Large intestine (tissue), 3 donors: ENCODE data around the gene NINJ2. TPM values are rescaled to one million over a fixed set of nuclear protein-coding genes. Genes with fewer than 3 reads are reported as not detected.

ENCODE experiments used
- DNase-seq, 2 donors: peaks; one replicate each; pipeline versions ENCODE4 v3.0.0 to v3.0.0-alpha.2; 2013
- H3K27ac ChIP-seq: one replicate; pipeline ENCODE4 v1.5.1; 2013; ENCODE audit warnings: low read length
- H3K27me3 ChIP-seq: 2 replicates; pipeline ENCODE4 v1.6.1; 2013; ENCODE audit warnings: low read length; ENCODE audit not compliant: control insufficient read depth, insufficient read depth
- H3K36me3 ChIP-seq: 2 replicates; pipeline ENCODE4 v1.6.1; 2013; ENCODE audit warnings: low read length; ENCODE audit not compliant: control insufficient read depth, insufficient read depth
- H3K4me1 ChIP-seq: one replicate; pipeline ENCODE4 v1.6.1; 2013; ENCODE audit warnings: low read length; ENCODE audit not compliant: control insufficient read depth, insufficient read depth
- H3K4me3 ChIP-seq: one replicate; pipeline ENCODE4 v1.5.1; 2013; ENCODE audit warnings: low read length
- H3K9me3 ChIP-seq: one replicate; pipeline ENCODE4 v1.6.1; 2013; ENCODE audit warnings: mild to moderate bottlenecking, low read depth, low read length, moderate library complexity; ENCODE audit not compliant: control insufficient read depth
- WGBS: methylation state at CpG from one replicate; pipeline ENCODE4 v1.1.5; 2013; ENCODE audit warnings: low lambda C conversion rate; ENCODE audit not compliant: insufficient coverage; 5-methylcytosine and 5-hydroxymethylcytosine counted together
- polyA plus RNA-seq: library from polyadenylated mRNA; unstranded; fragments of 120-200 nt; gene quantifications from one replicate; pipeline ENCODE4 v1.2.1, GENCODE V29; 2013

The NINJ2 gene
- polyA plus RNA-seq, 1 donor = 2.8 TPM

- no peaks in the 10 kb centered on the region for H3K27me3 ChIP-seq
- no peak overlapping the region for H3K27ac ChIP-seq
- peaks cover 5% of the 10 kb centered on the region for H3K9me3 ChIP-seq
- no peak for DNase-seq
- WGBS = 100% methylated on average over 1 of the region's 13 CpGs
- H3K36me3 ChIP-seq = no peaks in the 10 kb centered on the region
- H3K4me1 ChIP-seq = peaks cover 2% of the 10 kb centered on the region
- H3K4me3 ChIP-seq = no peak overlapping the region
Observed at GRCh38 chr12:547883-548470, 115.3 kb downstream of the NINJ2 start.

DNA sequence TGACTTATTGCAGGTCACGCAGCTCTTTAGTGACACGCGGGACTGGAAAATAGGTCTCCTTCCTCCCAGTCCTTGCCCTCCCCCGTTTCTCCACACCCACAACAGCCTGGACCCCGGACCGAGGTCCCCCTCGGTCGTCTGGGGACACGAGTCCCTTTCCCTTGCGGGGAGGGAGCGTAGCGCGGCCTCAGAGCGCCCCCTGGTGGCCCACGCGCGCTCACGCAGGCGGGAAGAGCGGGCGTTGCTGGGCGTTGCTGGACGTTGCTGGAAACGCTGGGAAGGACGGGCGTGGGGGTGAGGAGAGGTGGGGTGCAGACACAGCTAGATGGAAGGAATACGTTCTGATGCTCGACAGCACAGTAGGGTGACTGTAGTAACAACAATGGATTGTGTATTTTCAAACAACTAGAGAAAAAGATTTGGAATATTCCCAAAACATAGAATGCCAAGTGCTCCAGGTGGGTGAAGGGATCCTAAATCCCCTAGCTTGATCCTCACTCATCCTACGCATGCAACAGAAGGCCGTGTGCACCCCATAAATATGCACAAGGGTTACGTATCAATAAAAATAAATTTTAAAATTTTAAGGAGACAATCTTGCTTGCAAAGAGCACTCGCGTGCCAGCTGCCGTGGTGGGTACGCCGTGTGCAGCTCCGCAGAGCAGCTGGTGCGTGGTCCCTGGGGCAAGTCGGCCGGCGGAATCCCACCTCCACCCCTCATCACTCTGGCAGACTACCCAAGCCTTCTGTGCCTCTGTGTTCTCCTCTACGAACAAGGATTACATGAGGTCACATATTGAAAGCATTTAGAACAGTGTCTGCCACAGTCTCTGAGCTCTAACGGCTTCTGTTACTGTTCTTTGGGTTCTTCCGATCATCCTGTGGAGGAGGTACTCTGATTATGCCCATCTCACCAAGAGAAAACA, 116.1 kb downstream of the NINJ2 start:
- Histone ChIP-seq H3K4me3 (no peak overlapping the region), H3K36me3 (no peaks in the 10 kb centered on the region), H3K4me1 (peaks cover 2% of the 10 kb centered on the region), H3K27me3 (no peaks in the 10 kb centered on the region), H3K27ac (no peak overlapping the region), H3K9me3 (peaks cover 5% of the 10 kb centered on the region)
- DNase-seq = peak; percentile 46 to 50
- whole genome bisulfite sequencing = 0% methylated on average over 2 of the region's 44 CpGs

DNA sequence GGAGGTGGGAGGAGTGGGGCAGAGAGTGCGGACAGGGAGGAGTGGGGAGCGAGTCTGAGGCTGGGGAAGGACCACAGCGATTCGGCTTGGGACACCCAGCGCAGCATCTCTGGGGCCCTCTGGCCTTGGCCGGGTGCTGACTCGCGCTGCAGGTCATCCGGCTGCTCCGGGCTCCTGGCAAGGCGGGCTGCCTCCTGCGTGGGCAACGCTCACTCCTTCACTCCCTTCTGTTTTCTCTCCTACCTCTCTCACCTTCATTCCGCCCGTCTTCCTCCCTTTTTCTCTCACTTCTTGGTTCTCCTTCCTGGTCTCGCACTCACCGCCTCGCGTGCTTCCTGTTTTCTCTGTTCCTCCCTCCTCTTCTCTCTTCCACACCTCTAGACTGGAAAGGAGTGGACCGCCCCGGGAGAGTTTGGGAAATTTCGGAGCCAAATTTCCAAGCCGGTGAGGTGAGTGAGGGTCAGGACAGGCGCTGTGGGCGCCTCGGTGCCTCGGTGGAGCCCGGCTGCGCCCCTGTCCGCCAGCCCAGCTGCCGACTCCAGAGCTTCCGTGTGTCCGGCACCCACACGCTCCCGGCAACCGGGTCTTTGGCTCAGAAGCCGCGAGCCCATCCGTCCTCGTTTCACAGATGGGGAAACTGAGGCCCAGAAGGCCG, 116.9 kb downstream of the NINJ2 start:
- DNase-seq = no peak
- H3K4me1 ChIP-seq = peaks cover 2% of the 10 kb centered on the region
- WGBS = 89% methylated on average over 8 of the region's 41 CpGs
- H3K27ac ChIP-seq = no peak overlapping the region
- H3K4me3 ChIP-seq = no peak overlapping the region
- H3K36me3 ChIP-seq = no peaks in the 10 kb centered on the region
- H3K9me3 ChIP-seq = peaks cover 5% of the 10 kb centered on the region
- H3K27me3 ChIP-seq = no peaks in the 10 kb centered on the region

DNA sequence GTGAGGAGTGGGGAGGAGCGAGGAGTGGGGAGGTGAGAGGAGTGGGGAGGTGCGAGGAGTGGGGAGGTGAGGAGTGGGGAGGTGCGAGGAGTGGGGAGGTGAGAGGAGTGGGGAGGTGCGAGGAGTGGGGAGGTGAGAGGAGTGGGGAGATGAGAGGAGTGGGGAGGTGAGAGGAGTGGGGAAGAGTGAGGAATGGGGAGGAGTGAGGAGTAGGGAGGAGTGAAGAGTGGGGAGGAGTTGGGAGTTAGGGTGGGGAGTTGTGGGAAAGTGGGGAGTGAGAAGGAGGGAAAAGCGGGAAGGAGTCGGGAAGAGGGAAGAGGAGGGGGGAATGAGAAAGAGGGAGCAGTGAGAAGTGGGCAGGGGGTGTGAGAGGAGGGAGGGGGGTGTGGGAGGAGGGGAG, 117.4 kb downstream of the NINJ2 start:
- Histone ChIP-seq H3K27me3 (no peaks in the 10 kb centered on the region), H3K27ac (no peak overlapping the region), H3K4me1 (peaks cover 2% of the 10 kb centered on the region), H3K9me3 (peaks cover 5% of the 10 kb centered on the region), H3K4me3 (no peak overlapping the region), H3K36me3 (no peaks in the 10 kb centered on the region)
- WGBS = 40% methylated on average over 2 of the region's 6 CpGs
- no peak for DNase-seq

GRCh38 chr12:544941-545635, 118.2 kb downstream of the NINJ2 start:
- no peak overlapping the region for H3K27ac ChIP-seq

GRCh38 chr12:544142-544541, 119.1 kb downstream of the NINJ2 start:
- H3K9me3 ChIP-seq = peaks cover 5% of the 10 kb centered on the region

More at GRCh38 chr12:544941-545635, 118.2 kb downstream of the NINJ2 start:
- peaks cover 5% of the 10 kb centered on the region for H3K9me3 ChIP-seq
- H3K4me1 ChIP-seq = peaks cover 2% of the 10 kb centered on the region
- no peaks in the 10 kb centered on the region for H3K36me3 ChIP-seq
- no peak for DNase-seq
- no CpG with 5 or more reads among the region's 9 CpGs for WGBS
- H3K4me3 ChIP-seq = no peak overlapping the region
- no peaks in the 10 kb centered on the region for H3K27me3 ChIP-seq

DNA sequence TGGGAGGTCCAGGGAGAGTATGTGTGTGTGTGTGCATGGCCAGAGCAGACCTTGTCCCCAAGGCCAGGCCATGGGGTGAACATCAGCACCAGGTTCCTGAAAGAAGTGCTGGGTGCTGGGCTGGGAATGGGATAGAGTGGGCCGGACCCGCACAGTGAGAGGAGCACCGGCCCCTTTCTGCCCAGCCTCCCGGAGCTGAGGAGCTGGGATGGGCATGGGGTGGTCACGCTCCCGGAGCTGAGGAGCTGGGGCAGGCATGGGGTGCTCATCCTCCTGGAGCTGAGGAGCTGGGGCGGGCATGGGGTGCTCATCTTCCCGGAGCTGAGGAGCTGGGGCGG, 120.2 kb downstream of the NINJ2 start:
- Histone ChIP-seq H3K4me3 (no peak overlapping the region), H3K27me3 (no peaks in the 10 kb centered on the region), H3K9me3 (peaks cover 5% of the 10 kb centered on the region), H3K4me1 (peaks cover 2% of the 10 kb centered on the region), H3K36me3 (no peaks in the 10 kb centered on the region), H3K27ac (no peak overlapping the region)
- WGBS = no CpG with 5 or more reads among the region's 9 CpGs
- DNase-seq = no peak

More at GRCh38 chr12:544142-544541, 119.1 kb downstream of the NINJ2 start:
- WGBS = no CpG with 5 or more reads among the region's 8 CpGs
- Histone ChIP-seq H3K27ac (no peak overlapping the region), H3K36me3 (no peaks in the 10 kb centered on the region), H3K4me3 (no peak overlapping the region), H3K4me1 (peaks cover 2% of the 10 kb centered on the region), H3K27me3 (no peaks in the 10 kb centered on the region)
- no peak for DNase-seq

DNA sequence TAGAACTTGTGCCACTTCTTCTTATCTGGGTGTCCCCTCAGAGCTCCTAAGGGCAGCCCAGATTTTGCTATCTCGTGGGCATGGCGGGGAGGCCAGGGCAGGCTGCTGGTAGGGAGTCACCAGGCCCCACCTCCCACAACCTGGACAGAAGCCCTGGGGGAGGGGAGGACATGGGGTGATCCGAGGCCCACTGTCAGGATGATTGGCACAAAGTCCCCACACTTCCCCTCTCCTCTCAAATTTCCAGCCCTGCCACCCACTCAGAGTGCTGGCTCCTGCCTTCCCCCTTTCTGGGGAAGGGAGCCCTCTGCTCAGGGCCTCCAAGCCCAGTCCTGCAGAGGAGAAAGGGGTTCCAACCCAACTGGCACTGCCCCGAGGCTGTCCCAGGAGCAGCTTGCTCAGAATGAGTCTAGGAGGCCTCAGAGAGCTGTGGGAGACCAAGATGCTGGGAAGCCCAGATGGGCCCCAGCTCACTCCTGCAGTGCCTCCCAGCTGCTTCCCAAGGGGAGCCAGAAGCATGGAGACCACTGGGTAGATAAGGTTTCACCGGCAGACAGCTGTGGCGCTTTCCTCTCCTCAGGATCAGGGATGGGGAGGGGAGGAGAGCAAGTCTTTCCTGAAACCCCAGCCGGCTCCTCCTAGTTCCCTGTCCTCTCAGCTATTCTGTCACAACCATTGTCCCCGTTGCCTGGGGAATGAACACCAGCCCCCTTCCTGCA, 120.7 kb downstream of the NINJ2 start:
- H3K27ac ChIP-seq = no peak overlapping the region
- H3K4me1 ChIP-seq = peaks cover 2% of the 10 kb centered on the region
- no peak for DNase-seq
- no peak overlapping the region for H3K4me3 ChIP-seq
- no peaks in the 10 kb centered on the region for H3K36me3 ChIP-seq
- H3K9me3 ChIP-seq = peaks cover 5% of the 10 kb centered on the region
- H3K27me3 ChIP-seq = no peaks in the 10 kb centered on the region
- WGBS = no CpG with 5 or more reads among the region's 8 CpGs

GRCh38 chr12:541676-542324, 121.4 kb downstream of the NINJ2 start:
- H3K9me3 ChIP-seq = peaks cover 5% of the 10 kb centered on the region
- no peak overlapping the region for H3K4me3 ChIP-seq
- H3K27me3 ChIP-seq = no peaks in the 10 kb centered on the region
- DNase-seq = no peak
- peaks cover 1% of the 10 kb centered on the region for H3K4me1 ChIP-seq
- H3K27ac ChIP-seq = no peak overlapping the region
- no peaks in the 10 kb centered on the region for H3K36me3 ChIP-seq
- WGBS = no CpG with 5 or more reads among the region's 9 CpGs
